Measurements from ENCODE around the gene STT3A. TPM values are rescaled to one million over a fixed set of nuclear protein-coding genes. Genes with fewer than 3 reads are reported as not detected.

The STT3A gene
- total and polyA plus RNA-seq, 10 of the 15 experiments (the other 5 are each of a cell fraction or from before 2014, with no cell fraction given), result 74.4 to 202 (median 118) TPM

DNA sequence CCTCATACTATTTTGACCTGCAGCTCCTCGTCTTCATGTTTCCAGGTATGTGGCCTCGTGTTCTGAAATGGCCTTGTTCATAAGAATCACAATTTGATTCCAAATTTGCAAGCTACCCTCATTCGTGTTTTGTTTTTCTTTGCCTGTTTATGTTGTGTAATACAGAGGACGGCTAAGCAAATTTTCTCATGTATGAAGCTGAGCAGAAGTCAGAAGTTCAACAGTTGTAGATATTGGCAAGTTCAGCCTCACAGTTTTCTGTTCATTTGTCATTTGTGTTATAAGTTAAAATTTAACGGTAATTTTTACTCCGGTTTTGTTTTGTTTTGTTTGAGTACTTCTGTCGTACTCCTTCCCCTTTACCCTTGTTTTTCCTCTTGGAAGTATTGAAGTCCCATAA, 16.9 kb downstream of the STT3A start:
- ChIA-PET CTCF (no interaction called here), POLR2A (no interaction called here), RAD21 (ENCODE audit: unreplicated experiment) (no interaction called here), SMC1A (ENCODE audit: uncharacterized antibody, unreplicated experiment) (no interaction called here)
- in situ Hi-C loops (cut with MboI), result no loop called here
- WGBS (ENCODE audit: insufficient coverage, insufficient replicate concordance, low lambda C conversion rate, missing lambda C conversion rate), result 94% methylated on average over 7 of the region's 7 CpGs
- DNase-seq (ENCODE audit: low read depth, low spot score) (no peak), FAIRE-seq (no peak), ATAC-seq (no peak)
- Histone ChIP-seq H3K79me2 (ENCODE audit: control insufficient read depth, insufficient read depth, low read length) (no peaks in the 10 kb centered on the region), H3K9ac (ENCODE audit: control insufficient read depth, insufficient read depth, low read length) (no peak overlapping the region), H3K27me3 (replicated peaks in 1 of 2; ENCODE audit: control insufficient read depth in 2 of 2, insufficient read depth in 2 of 2, low read length in 1 of 2) (no peaks in the 10 kb centered on the region), H3K36me3 (ENCODE audit: control insufficient read depth in 2 of 2, insufficient read depth in 2 of 2, low read length in 1 of 2) (peaks cover 12 to 56% of the 10 kb centered on the region in 2 experiments), H3K4me1 (ENCODE audit: control insufficient read depth, insufficient read depth, low read length) (no peaks in the 10 kb centered on the region), H3K9me3 (replicated peaks; ENCODE audit: control insufficient read depth, insufficient read depth, low read length) (no peaks in the 10 kb centered on the region), H3K4me2 (ENCODE audit: control insufficient read depth, insufficient read depth) (no peak overlapping the region), H3K27ac (ENCODE audit: control insufficient read depth, insufficient read depth) (no peak overlapping the region), H3K4me3 (no peak overlapping the region), H2AFZ (ENCODE audit: control insufficient read depth, low read depth, low read length) (no peak overlapping the region), H4K20me1 (ENCODE audit: control insufficient read depth, insufficient read depth) (no peaks in the 10 kb centered on the region)
- intact Hi-C loops (cut with micrococcal nuclease; ENCODE audit: unreplicated experiment), result no loop called here
- TSS peak; percentile 32 for BruUV-seq (replicated peaks)
- TF ChIP-seq NFYA (IDR thresholded peaks at IDR 0.05; ENCODE audit: borderline replicate concordance, low read depth, low read length) (no peak), TCF12 (IDR thresholded peaks at IDR 0.05; ENCODE audit: low read depth, low read length) (no peak), RAD51 (IDR thresholded peaks at IDR 0.05) (no peak), ETV6 (conservative IDR thresholded peaks at IDR 0.05 in 1 of 2, IDR thresholded peaks at IDR 0.05 in 1 of 2; ENCODE audit: borderline replicate concordance in 1 of 2, low read depth in 1 of 2) (no peak), POU2F2 (IDR thresholded peaks at IDR 0.05; ENCODE audit: borderline replicate concordance, low read depth, low read length) (no peak), EGR1 (IDR thresholded peaks at IDR 0.05; ENCODE audit: borderline replicate concordance in 1 of 2, low read depth in 2 of 2, low read length in 2 of 2) (no peak)
- TF ChIP-seq, protein P1, sequence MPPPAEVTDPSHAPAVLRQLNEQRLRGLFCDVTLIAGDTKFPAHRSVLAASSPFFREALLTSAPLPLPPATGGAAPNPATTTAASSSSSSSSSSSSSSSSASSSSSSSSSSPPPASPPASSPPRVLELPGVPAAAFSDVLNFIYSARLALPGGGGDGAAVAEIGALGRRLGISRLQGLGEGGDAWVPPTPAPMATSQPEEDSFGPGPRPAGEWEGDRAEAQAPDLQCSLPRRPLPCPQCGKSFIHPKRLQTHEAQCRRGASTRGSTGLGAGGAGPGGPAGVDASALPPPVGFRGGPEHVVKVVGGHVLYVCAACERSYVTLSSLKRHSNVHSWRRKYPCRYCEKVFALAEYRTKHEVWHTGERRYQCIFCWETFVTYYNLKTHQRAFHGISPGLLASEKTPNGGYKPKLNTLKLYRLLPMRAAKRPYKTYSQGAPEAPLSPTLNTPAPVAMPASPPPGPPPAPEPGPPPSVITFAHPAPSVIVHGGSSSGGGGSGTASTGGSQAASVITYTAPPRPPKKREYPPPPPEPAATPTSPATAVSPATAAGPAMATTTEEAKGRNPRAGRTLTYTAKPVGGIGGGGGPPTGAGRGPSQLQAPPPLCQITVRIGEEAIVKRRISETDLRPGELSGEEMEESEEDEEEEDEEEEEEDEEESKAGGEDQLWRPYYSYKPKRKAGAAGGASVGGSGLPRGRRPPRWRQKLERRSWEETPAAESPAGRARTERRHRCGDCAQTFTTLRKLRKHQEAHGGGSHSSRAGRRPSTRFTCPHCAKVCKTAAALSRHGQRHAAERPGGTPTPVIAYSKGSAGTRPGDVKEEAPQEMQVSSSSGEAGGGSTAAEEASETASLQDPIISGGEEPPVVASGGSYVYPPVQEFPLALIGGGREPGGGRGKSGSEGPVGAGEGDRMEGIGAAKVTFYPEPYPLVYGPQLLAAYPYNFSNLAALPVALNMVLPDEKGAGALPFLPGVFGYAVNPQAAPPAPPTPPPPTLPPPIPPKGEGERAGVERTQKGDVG (CRISPR knock-in tag; IDR thresholded peaks at IDR 0.05), result no peak
- TF ChIP-seq, protein P2, sequence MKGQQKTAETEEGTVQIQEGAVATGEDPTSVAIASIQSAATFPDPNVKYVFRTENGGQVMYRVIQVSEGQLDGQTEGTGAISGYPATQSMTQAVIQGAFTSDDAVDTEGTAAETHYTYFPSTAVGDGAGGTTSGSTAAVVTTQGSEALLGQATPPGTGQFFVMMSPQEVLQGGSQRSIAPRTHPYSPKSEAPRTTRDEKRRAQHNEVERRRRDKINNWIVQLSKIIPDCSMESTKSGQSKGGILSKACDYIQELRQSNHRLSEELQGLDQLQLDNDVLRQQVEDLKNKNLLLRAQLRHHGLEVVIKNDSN (IDR thresholded peaks at IDR 0.05; ENCODE audit: borderline replicate concordance, extremely low read length, insufficient read depth, low read depth, low read length), result no peak
- TF ChIP-seq, protein P3, sequence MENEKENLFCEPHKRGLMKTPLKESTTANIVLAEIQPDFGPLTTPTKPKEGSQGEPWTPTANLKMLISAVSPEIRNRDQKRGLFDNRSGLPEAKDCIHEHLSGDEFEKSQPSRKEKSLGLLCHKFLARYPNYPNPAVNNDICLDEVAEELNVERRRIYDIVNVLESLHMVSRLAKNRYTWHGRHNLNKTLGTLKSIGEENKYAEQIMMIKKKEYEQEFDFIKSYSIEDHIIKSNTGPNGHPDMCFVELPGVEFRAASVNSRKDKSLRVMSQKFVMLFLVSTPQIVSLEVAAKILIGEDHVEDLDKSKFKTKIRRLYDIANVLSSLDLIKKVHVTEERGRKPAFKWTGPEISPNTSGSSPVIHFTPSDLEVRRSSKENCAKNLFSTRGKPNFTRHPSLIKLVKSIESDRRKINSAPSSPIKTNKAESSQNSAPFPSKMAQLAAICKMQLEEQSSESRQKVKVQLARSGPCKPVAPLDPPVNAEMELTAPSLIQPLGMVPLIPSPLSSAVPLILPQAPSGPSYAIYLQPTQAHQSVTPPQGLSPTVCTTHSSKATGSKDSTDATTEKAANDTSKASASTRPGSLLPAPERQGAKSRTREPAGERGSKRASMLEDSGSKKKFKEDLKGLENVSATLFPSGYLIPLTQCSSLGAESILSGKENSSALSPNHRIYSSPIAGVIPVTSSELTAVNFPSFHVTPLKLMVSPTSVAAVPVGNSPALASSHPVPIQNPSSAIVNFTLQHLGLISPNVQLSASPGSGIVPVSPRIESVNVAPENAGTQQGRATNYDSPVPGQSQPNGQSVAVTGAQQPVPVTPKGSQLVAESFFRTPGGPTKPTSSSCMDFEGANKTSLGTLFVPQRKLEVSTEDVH (IDR thresholded peaks at IDR 0.05; ENCODE audit: low read depth, partially characterized antibody), result no peak
- TF ChIP-seq, protein P4, sequence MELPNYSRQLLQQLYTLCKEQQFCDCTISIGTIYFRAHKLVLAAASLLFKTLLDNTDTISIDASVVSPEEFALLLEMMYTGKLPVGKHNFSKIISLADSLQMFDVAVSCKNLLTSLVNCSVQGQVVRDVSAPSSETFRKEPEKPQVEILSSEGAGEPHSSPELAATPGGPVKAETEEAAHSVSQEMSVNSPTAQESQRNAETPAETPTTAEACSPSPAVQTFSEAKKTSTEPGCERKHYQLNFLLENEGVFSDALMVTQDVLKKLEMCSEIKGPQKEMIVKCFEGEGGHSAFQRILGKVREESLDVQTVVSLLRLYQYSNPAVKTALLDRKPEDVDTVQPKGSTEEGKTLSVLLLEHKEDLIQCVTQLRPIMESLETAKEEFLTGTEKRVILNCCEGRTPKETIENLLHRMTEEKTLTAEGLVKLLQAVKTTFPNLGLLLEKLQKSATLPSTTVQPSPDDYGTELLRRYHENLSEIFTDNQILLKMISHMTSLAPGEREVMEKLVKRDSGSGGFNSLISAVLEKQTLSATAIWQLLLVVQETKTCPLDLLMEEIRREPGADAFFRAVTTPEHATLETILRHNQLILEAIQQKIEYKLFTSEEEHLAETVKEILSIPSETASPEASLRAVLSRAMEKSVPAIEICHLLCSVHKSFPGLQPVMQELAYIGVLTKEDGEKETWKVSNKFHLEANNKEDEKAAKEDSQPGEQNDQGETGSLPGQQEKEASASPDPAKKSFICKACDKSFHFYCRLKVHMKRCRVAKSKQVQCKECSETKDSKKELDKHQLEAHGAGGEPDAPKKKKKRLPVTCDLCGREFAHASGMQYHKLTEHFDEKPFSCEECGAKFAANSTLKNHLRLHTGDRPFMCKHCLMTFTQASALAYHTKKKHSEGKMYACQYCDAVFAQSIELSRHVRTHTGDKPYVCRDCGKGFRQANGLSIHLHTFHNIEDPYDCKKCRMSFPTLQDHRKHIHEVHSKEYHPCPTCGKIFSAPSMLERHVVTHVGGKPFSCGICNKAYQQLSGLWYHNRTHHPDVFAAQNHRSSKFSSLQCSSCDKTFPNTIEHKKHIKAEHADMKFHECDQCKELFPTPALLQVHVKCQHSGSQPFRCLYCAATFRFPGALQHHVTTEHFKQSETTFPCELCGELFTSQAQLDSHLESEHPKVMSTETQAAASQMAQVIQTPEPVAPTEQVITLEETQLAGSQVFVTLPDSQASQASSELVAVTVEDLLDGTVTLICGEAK (IDR thresholded peaks at IDR 0.05; ENCODE audit: borderline replicate concordance), result no peak
- TF ChIP-seq, protein P5, sequence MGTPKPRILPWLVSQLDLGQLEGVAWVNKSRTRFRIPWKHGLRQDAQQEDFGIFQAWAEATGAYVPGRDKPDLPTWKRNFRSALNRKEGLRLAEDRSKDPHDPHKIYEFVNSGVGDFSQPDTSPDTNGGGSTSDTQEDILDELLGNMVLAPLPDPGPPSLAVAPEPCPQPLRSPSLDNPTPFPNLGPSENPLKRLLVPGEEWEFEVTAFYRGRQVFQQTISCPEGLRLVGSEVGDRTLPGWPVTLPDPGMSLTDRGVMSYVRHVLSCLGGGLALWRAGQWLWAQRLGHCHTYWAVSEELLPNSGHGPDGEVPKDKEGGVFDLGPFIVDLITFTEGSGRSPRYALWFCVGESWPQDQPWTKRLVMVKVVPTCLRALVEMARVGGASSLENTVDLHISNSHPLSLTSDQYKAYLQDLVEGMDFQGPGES (IDR thresholded peaks at IDR 0.05), result no peak

Measured in GM12878 (cell line).